Endometrial microvascular endothelial cells (primary cell): ENCODE measurements around the gene AP2A1. TPM values are rescaled to one million over a fixed set of nuclear protein-coding genes. Genes with fewer than 3 reads are reported as not detected.

Experiments used
- in situ Hi-C: cut with HindIII; loops from 2 replicates; pipeline ENCODE4 v1.10.0; 2017; ENCODE audit warnings: low sequenced_read_pairs, low pct_unique_long_range_greater_than_20kb; ENCODE audit errors: inconsistent ontology term
- total RNA-seq: library from RNA; depleted of rRNA; stranded (reverse); fragments of >200 nt; gene quantifications from one replicate; pipeline ENCODE4 v1.2.3, GENCODE V29; 2015; ENCODE audit errors: inconsistent ontology term

AP2A1 gene
- total RNA-seq, 1 donor from 2014 or later = 125 TPM

DNA sequence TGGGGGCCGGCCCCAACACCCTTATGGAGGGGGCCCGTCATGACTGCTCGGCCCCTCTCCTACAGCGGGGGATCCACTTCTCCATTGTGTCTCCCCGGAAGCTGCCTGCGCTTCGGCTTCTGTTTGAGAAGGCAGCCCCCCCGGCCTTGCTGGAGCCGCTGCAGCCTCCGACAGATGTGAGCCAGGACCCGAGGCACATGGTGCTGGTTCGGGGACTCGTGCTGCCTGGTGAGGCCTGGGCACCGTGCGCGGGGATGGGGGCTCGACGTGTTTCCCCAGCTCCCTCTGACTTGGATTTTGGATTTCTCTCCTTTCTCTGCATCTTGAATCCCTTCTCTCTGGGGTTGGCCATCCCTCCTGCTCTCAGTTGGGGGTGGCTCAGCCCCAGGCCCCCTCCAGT lies 62.9 kb downstream of the AP2A1 start:
- in situ Hi-C loops = no loop called here

DNA sequence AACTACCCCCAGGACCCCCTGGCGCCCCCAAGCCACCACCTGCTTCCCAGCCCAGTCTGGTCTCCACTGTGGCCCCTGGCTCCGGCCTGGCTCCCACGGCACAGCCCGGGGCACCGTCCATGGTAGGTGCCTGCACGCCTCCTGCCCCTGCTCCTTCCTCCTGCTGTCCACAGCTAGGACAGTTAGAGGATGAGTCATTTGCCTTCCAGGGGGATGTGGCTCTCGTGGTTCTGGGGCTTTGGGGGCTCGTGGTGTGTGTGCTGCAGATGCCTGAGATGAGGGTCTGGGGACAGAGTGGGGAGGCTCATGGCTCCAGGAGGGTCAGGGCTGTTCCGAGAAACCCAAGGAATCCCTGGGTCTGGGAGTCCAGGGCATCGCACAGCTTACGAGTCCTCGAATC lies 64.0 kb downstream of the AP2A1 start:
- in situ Hi-C loops = no loop called here

- in situ Hi-C loops = no loop called here
Measured at GRCh38 chr19:49831592-49831991, 64.8 kb downstream of the AP2A1 start.

- in situ Hi-C loops = no loop called here
Measured at GRCh38 chr19:49832556-49832955, 65.8 kb downstream of the AP2A1 start.

DNA sequence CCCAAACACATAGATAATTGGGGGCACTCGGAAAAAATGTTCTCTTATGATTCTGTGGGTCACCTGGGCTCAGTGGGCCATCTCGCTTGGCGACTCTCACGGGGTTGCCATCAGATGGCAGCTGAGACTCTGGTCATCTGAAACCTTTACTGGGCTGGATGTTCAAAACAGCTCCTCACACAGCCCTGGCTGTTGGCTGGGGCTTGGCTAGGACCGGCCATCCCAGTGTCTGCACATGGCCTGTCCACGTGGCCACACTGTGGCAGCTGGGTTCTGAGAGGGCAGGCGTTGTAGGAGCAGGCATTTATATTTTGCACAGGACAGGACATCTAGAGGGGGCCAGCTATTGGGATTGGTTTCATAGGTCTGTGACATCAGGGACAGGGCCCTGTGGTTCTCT lies 66.8 kb downstream of the AP2A1 start:
- in situ Hi-C loops = no loop called here

- in situ Hi-C loops = no loop called here
Measured at GRCh38 chr19:49835562-49835961, 68.8 kb downstream of the AP2A1 start.

DNA sequence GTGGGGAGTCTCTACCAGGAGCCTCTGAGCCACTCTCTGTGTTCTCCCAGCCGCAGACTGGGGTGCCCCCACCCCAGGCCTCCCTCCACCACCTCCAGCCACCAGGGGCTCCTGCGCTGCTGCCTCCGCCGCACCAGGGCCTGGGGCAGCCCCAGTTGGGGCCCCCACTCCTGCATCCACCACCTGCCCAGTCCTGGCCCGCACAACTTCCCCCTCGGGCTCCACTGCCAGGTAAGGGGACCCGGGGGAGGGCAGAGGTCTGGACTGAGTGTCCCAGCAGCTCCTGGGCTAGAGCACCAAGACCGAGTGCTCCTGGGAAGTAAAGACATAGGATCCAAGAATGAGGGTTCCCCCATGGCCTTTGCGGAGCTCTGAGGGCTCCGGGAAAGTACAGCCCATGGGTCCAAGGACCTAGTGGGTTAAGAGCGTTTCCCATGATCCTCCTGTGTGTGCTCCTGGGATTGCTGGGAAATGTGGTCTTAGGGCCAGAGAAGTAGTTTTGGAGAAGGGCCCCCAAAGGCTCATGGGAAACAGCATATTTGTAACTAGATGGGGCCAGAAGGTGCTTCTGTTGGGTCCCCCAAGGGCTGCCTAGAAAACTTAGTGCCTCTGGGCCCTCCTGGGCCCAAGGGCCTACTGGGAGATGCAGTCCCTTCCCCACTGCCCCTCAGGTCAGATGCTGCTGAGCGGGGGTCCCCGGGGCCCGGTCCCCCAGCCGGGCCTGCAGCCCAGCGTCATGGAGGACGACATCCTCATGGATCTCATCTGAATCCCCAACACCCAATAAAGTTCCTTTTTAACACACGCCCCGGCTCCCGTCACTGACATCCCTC lies 69.6 kb downstream of the AP2A1 start:
- in situ Hi-C loops = no loop called here

DNA sequence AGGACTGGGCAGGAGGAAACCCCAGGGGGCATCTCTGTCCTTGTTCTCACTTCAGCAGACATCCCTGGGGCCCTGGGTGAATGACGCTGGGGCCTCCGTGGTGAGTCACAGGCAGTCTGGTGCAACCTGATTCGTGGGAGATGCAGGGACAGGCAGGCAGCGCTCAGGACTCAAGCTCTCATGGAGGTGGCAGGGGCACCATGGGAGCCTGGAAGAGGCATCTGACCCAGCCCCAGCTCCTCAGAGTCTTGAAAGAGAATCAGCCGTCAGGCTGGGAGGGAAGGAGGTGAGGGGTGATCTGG lies 70.2 kb downstream of the AP2A1 start:
- in situ Hi-C loops = no loop called here

DNA sequence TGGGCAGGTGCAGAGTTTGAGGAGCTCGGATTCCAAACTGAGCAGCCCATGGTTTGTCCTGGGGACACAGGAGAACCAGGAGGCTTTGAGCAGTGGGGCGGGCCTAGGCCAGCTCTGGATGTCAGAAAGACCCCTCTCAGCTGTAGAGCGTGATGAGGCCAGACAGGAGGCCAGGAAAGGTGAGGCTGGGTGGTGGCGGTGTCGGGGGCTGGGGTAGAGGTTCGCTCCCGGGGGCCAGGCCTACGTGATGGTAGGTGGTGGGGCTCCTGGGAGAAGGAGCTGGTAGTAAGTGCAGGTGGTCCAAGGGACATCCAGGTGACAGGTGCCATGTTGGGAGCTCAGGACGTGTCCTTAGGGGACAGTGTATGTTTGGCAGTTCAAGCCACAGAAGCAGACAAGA lies 70.6 kb downstream of the AP2A1 start:
- in situ Hi-C loops = no loop called here

DNA sequence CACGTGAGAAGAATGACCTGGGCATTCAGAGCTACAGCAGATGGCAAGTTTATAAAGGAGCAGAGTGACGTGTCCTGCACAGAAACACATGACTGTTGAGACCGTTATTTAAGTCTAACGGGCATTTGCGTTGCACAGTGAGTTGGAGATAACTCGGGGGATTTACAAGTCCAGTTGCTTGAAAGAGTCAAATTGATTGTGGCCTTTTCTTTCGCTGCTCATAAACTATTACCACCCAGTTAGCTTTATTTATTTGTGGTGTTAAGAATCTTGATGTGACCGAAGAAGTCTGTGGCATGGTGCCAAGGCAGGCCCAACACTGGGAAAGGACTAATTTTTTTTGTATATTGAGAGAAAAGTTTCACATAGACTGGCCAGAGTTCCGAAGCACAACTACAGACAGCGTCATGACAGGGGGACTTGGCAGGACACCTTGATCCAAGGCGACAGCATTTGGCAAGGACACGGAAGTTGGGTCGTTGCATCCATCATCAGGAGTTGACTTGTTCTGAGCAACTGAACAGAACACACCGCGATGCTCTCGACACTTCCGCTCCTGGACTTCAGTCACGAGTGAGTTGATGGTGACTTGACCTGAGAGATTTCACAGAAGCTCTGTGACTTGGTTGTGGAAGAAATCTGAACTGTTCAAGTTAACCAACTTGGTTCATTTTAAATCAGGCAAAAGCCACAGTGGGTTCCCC lies 72.2 kb downstream of the AP2A1 start:
- in situ Hi-C loops = no loop called here

DNA sequence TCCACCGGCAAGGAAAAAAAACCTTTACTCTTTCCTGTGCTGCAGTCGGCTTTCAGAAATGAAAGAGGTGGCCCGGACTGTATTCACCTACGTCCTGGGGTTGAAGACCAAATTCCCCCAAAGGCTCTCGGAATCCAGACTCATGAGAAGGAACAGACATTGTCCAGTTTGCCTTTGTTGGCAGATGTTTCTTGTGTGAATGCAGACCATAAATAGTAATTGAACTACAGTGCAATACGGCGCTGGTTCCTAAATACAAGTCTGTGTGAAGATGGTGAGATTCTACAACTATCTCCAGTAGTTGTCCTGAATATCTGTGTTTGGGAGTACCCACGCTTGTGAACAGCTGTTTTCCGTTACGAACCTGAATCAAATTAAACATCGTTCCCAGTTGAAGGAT lies 72.9 kb downstream of the AP2A1 start:
- in situ Hi-C loops = no loop called here

DNA sequence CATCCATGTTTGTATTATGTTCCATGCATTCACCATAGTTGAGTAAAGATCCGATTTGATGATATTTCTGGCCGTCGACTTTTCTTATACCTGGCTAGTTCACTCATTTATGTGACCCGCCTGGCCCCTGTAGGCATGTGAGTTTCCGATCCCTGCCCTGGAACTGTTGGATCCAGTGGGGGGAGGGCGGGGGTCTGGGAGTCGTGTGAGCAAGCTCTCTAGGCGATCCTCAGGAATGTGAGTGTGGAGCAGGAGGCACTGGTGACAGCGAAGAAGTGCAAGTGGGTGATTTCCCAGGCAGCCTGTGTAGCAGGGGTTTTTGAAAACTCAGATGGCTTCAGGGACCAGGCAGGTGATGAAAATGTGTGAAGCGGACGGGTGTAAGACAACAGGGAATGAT lies 73.5 kb downstream of the AP2A1 start:
- in situ Hi-C loops = no loop called here

- in situ Hi-C loops = no loop called here
Measured at GRCh38 chr19:49840736-49841249, 74.0 kb downstream of the AP2A1 start.

- in situ Hi-C loops = no loop called here
Measured at GRCh38 chr19:49843265-49843664, 76.5 kb downstream of the AP2A1 start.

- in situ Hi-C loops = no loop called here
Measured at GRCh38 chr19:49844138-49845095, 77.6 kb downstream of the AP2A1 start.

DNA sequence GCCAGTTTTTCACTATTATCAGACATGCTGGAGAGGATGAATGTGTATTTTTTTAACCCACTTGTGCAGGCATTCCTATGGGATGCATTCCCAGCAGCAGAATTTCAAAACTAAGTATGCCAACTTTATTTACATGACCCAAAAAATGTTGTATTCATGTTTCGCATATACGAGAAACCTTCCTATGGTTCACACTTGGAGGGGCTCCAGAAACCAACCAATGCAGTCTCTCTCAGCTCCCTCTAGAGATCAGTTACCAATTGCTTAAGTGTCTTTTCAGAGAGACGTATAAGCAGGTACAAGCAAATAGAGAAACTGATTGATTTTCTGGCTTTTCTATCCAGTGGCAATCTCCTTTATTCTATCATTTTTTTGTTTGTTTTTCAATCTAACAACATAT lies 78.6 kb downstream of the AP2A1 start:
- in situ Hi-C loops = no loop called here

DNA sequence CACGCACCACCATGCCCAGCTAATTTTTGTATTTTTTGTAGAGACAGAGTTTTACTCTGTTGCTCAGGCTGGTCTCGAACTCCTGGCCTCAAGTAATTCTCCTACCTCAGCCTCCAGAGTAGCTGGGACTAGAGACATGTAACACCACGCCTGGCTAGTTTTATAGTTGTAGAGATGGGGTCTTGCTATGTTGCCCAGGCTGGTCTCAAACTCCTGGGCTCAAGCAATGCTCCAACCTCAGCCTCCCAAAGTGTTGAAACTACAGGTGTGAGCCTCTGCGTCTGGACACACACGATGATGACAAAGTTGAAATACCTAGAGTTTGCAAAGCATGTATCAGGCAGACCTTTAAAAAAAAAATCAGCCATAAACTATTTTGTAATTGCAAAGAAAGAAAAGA lies 79.6 kb downstream of the AP2A1 start:
- in situ Hi-C loops = no loop called here

- in situ Hi-C loops = no loop called here
Measured at GRCh38 chr19:49847731-49848696, 81.2 kb downstream of the AP2A1 start.
